ENCODE results near the gene COQ2. TPM values are rescaled to one million over a fixed set of nuclear protein-coding genes. Genes with fewer than 3 reads are reported as not detected.
"Not testable (repeated sequence)": the region's sequence is repeated elsewhere in the genome, so short reads cannot be mapped to it uniquely, and the experiment has no call there.

Gene COQ2
- total RNA-seq, 1 donor = 14.1 TPM

- H3K79me2 ChIP-seq (ENCODE audit: insufficient read depth, low read length) = no peaks in the 10 kb centered on the region
- no peak overlapping the region for H2AFZ ChIP-seq (ENCODE audit: low read length)
- H3K4me3 ChIP-seq (ENCODE audit: insufficient read depth, low read length) = no peak overlapping the region
- H4K20me1 ChIP-seq (ENCODE audit: insufficient read depth, low read length) = no peaks in the 10 kb centered on the region
- no peaks in the 10 kb centered on the region for H3K36me3 ChIP-seq (ENCODE audit: insufficient read depth, low read length)
- no peaks in the 10 kb centered on the region for H3K9me3 ChIP-seq (ENCODE audit: low read depth, low read length)
- DNase-seq (ENCODE audit: insufficient read length, low spot score, missing footprints) = no peak
- no peak overlapping the region for H3K4me2 ChIP-seq (ENCODE audit: insufficient read depth, low read length)
- no peaks in the 10 kb centered on the region for H3K4me1 ChIP-seq (ENCODE audit: insufficient read depth, low read length)
- H3K27me3 ChIP-seq (ENCODE audit: insufficient read depth, low read length) = no peaks in the 10 kb centered on the region
- TF ChIP-seq CTCF (IDR thresholded peaks at IDR 0.05; ENCODE audit: extremely low read depth, low read depth, low read length) = no peak
- H3K27ac ChIP-seq (ENCODE audit: low read depth, low read length) = no peak overlapping the region
These were observed 43.5 kb downstream of the COQ2 start for GRCh38 chr4:83241132-83241531.

- no peak for TF ChIP-seq CTCF (IDR thresholded peaks at IDR 0.05; ENCODE audit: extremely low read depth, low read depth, low read length)
- Histone ChIP-seq H3K4me2 (ENCODE audit: insufficient read depth, low read length) (no peak overlapping the region), H3K4me1 (ENCODE audit: insufficient read depth, low read length) (no peaks in the 10 kb centered on the region), H4K20me1 (ENCODE audit: insufficient read depth, low read length) (no peaks in the 10 kb centered on the region), H3K27ac (ENCODE audit: low read depth, low read length) (no peak overlapping the region), H2AFZ (ENCODE audit: low read length) (no peak overlapping the region), H3K79me2 (ENCODE audit: insufficient read depth, low read length) (no peaks in the 10 kb centered on the region), H3K27me3 (ENCODE audit: insufficient read depth, low read length) (no peaks in the 10 kb centered on the region), H3K36me3 (ENCODE audit: insufficient read depth, low read length) (no peaks in the 10 kb centered on the region), H3K9me3 (ENCODE audit: low read depth, low read length) (no peaks in the 10 kb centered on the region), H3K4me3 (ENCODE audit: insufficient read depth, low read length) (no peak overlapping the region)
- DNase-seq (ENCODE audit: insufficient read length, low spot score, missing footprints) = no peak
These were observed 44.2 kb downstream of the COQ2 start for GRCh38 chr4:83240379-83240875.

GRCh38 chr4:83238393-83239248 lies 46.0 kb downstream of the COQ2 start:
- Histone ChIP-seq H3K4me2 (ENCODE audit: insufficient read depth, low read length) (no peak overlapping the region), H3K79me2 (ENCODE audit: insufficient read depth, low read length) (no peaks in the 10 kb centered on the region), H3K36me3 (ENCODE audit: insufficient read depth, low read length) (no peaks in the 10 kb centered on the region), H4K20me1 (ENCODE audit: insufficient read depth, low read length) (no peaks in the 10 kb centered on the region), H3K4me1 (ENCODE audit: insufficient read depth, low read length) (no peaks in the 10 kb centered on the region), H3K27me3 (ENCODE audit: insufficient read depth, low read length) (no peaks in the 10 kb centered on the region), H3K4me3 (ENCODE audit: insufficient read depth, low read length) (no peak overlapping the region), H3K9me3 (ENCODE audit: low read depth, low read length) (no peaks in the 10 kb centered on the region), H3K27ac (ENCODE audit: low read depth, low read length) (no peak overlapping the region), H2AFZ (ENCODE audit: low read length) (no peak overlapping the region)
- TF ChIP-seq CTCF (IDR thresholded peaks at IDR 0.05; ENCODE audit: extremely low read depth, low read depth, low read length) = no peak
- no peak for DNase-seq (ENCODE audit: insufficient read length, low spot score, missing footprints)

- DNase-seq (ENCODE audit: insufficient read length, low spot score, missing footprints) = no peak
- Histone ChIP-seq H3K9me3 (ENCODE audit: low read depth, low read length) (no peaks in the 10 kb centered on the region), H4K20me1 (ENCODE audit: insufficient read depth, low read length) (no peaks in the 10 kb centered on the region), H3K4me1 (ENCODE audit: insufficient read depth, low read length) (no peaks in the 10 kb centered on the region), H2AFZ (ENCODE audit: low read length) (no peak overlapping the region), H3K27me3 (ENCODE audit: insufficient read depth, low read length) (no peaks in the 10 kb centered on the region), H3K79me2 (ENCODE audit: insufficient read depth, low read length) (no peaks in the 10 kb centered on the region), H3K4me3 (ENCODE audit: insufficient read depth, low read length) (no peak overlapping the region), H3K27ac (ENCODE audit: low read depth, low read length) (no peak overlapping the region), H3K4me2 (ENCODE audit: insufficient read depth, low read length) (no peak overlapping the region), H3K36me3 (ENCODE audit: insufficient read depth, low read length) (no peaks in the 10 kb centered on the region)
- TF ChIP-seq CTCF (IDR thresholded peaks at IDR 0.05; ENCODE audit: extremely low read depth, low read depth, low read length) = no peak
These were observed 47.0 kb downstream of the COQ2 start for GRCh38 chr4:83237591-83237990.

GRCh38 chr4:83235645-83236133 lies 48.9 kb downstream of the COQ2 start:
- H3K4me1 ChIP-seq (ENCODE audit: insufficient read depth, low read length); H3K4me3 ChIP-seq (ENCODE audit: insufficient read depth, low read length); H3K27ac ChIP-seq (ENCODE audit: low read depth, low read length); H2AFZ ChIP-seq (ENCODE audit: low read length); H3K79me2 ChIP-seq (ENCODE audit: insufficient read depth, low read length); H3K9me3 ChIP-seq (ENCODE audit: low read depth, low read length); H4K20me1 ChIP-seq (ENCODE audit: insufficient read depth, low read length); H3K27me3 ChIP-seq (ENCODE audit: insufficient read depth, low read length); DNase-seq (ENCODE audit: insufficient read length, low spot score, missing footprints); H3K36me3 ChIP-seq (ENCODE audit: insufficient read depth, low read length); H3K4me2 ChIP-seq (ENCODE audit: insufficient read depth, low read length): not testable (repeated sequence)

Data from osteoblast (primary cell).